GM20000 (cell line): ENCODE results near the gene ATP5PB.

ENCODE experiments used
- DNase-seq: peaks from one replicate; pipeline ENCODE4 v3.0.0; 2012; ENCODE audit warnings: low spot score
- TF ChIP-seq, protein P1 (sequence below): IDR thresholded peaks from 2 replicates; pipeline ENCODE4 v1.5.1; 2012; ENCODE audit warnings: mild to moderate bottlenecking, control low read depth; ENCODE audit errors: extremely low read depth, missing control alignments

The ATP5PB gene

DNA sequence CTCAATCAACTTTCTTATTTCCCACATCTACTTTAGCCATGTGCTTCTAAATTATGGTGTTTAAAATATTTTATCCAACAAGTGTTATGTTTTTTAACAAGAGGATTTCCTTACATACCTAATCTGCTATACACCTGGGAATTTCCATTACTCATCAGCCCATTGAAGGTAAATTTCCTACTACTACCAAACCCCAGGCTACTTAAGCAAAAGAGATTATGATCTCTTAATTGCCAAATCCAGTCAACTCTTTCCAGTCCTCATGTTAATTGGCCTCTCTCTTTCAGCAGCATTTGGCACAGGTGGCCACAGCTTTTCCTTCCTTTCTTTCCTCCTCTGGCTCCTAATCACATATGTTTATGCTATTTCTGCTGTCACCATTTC lies 19.4 kb downstream of the ATP5PB start:
- no peak for DNase-seq
- TF ChIP-seq, protein P1, sequence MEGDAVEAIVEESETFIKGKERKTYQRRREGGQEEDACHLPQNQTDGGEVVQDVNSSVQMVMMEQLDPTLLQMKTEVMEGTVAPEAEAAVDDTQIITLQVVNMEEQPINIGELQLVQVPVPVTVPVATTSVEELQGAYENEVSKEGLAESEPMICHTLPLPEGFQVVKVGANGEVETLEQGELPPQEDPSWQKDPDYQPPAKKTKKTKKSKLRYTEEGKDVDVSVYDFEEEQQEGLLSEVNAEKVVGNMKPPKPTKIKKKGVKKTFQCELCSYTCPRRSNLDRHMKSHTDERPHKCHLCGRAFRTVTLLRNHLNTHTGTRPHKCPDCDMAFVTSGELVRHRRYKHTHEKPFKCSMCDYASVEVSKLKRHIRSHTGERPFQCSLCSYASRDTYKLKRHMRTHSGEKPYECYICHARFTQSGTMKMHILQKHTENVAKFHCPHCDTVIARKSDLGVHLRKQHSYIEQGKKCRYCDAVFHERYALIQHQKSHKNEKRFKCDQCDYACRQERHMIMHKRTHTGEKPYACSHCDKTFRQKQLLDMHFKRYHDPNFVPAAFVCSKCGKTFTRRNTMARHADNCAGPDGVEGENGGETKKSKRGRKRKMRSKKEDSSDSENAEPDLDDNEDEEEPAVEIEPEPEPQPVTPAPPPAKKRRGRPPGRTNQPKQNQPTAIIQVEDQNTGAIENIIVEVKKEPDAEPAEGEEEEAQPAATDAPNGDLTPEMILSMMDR = no peak

DNA sequence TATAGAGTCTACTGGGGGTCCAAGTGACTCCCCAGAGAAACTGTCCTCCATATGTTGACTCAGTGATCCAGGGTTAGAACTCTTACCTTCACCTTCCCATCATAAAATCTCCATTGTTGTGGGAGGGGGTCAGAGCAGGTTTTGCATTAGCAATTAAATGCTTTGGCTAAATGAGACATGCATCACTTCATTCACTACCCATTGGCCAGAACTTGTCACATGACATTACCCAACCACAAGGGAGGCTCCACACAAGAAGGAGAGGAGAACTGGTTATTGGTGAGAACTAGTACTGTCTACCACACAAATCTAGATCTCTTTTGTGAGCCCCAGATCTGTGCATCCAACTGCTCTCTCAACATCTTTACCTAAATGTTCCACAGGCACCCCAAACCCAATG lies 20.3 kb downstream of the ATP5PB start:
- TF ChIP-seq, protein P1 = no peak
- no peak for DNase-seq

DNA sequence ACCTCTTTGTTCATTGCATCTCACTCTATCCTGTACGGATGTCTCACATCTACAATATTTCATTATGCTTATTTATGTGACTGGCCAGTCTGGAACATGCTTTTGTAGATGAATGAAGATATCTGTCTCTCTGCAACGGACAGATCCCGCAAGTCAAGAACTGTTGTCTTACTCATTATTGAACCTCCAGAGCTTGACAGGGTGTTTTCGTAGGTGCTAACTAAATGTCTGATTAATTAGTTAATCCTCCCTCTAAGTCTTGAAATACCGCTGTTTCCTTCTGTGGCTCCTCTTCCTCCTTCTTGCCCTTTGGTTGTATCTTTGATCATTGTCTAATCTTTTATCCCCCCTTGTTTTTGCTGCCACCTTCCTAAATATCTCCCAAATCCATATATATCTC lies 21.3 kb downstream of the ATP5PB start:
- TF ChIP-seq, protein P1 = no peak
- no peak for DNase-seq

DNA sequence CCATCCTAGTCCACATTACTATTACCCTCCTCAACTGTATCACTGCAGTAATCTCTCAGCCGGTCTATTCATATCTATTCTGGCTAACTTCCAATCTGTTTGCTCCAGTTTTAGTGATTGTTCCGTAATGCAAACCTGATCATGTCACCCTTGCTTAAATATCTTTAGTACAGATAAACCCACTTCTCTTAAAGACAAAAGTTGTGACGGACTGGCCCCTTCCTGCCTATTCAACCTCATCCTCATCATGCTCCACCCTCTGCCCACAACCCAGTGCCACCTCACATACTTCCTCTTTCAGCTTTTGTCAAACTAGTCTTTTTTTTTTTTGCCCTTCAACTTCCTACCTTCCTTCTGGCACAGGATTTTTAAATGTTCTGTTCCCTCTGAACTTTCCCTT lies 21.7 kb downstream of the ATP5PB start:
- DNase-seq = no peak
- TF ChIP-seq, protein P1 = no peak

DNA sequence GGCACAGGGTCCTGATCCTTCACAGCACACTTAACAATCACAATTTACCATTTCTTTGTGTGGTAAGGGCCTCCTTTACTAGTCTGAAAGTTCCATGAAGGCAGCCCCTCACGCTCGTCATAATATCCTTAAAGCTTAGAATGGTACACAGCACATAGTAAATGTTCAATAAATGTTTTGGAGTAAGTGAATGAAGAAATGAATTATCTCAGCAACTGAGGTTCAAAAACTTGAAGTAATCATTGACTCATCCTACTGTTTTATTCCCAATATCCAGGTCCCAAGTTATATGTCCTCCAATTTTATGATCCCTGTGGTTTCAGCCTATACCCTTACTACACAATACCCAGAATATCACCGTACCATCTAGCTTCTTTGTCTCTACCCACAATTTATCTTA lies 22.3 kb downstream of the ATP5PB start:
- no peak for DNase-seq
- TF ChIP-seq, protein P1 = no peak

DNA sequence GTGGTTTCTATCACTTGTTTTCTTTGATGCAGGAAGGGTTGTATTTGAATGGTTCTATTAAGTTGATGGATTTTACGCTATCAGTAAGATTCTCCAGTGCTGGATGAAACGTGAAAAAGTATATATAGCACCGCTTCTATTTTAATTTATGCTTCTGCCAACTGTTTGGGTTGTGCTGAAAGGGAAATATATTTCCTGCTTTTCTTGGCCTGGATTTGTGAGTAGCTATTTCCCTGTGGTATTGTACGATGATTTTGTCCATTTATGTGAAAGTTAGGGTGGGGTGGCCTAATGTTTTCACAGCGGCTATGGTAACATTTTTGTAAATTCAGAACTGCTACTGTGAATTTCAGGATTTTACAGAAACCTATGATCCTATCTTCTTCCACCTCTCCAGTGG lies 24.8 kb downstream of the ATP5PB start:
- TF ChIP-seq, protein P1 = no peak
- no peak for DNase-seq

DNA sequence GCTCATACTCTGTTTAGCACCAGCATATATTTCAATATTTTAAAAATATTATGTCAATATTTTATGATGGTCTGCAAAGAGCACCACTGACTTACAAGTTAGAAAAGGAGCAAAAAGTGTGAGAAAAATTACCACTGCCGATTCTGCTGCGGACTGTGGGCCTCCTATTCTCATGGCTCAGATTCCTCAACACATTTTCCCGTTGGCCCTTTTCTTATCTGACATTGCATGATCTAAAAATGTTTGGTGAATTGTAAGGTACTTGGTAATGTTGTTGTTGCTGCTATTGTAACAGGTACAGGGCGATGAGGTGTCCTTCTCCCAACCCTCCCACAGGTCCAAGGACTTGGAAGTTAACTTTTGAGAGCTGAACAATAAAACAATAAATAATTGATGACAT lies 25.3 kb downstream of the ATP5PB start:
- TF ChIP-seq, protein P1 = no peak
- DNase-seq = no peak
